HPDE6-E6E7 (cell line): ENCODE measurements around the gene BCL2L1.
A peak's percentile ranks its signal among the peaks of the same experiment; 100 is the strongest.

Source experiments
- DNase-seq: peaks from one replicate; pipeline ENCODE4 v3.0.0; 2011; ENCODE audit warnings: missing footprints; ENCODE audit errors: extremely low spot score

BCL2L1 gene

DNA sequence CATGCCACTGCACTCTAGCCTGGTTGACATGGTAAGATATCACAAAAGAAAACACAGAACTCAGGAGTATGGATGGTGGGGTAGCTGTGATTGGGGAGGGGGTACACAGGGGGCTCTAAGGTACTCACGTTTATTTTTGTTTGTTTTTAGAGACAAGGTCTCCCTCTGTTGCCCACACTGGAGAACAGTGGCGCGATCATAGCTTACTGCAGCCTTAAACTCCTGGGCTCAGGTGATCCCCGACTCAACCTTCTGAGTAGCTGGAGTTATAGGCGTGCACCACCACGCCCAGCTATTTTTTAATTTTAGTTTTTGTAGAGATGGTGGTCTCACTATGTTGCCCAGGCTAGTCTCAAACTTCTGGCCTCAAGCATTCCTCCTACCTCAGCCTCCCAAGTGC, 29.3 kb downstream of the BCL2L1 start:
- DNase-seq: no peak

DNA sequence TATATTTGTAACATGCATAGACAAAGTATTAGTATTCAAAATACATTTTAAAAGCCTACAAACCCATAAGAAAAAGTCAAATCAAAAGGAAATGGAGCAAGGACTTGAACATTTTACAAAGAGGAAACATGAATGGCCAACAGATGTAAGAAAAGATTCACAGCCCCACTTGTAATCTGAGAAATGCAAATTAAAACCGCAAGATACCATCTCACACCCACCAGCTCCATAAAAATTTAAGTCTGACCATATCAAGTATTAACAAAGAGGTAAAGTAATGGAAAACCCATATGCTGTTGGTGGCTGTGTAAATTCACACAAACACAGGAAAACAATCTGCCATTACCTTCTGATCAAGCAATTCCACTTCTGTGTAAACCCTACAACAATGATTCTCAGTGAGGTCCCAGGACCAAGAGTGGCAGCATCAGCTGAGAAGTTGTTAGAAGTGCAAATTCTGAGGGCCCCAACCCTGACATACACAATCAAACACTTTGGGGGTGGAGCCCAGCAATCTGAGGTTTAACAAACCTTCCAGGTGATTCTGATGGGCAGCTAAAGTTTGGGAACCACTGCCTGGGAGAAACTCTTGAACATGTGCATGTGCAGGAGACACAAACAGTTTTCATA, 30.9 kb downstream of the BCL2L1 start:
- DNase-seq: no peak

DNA sequence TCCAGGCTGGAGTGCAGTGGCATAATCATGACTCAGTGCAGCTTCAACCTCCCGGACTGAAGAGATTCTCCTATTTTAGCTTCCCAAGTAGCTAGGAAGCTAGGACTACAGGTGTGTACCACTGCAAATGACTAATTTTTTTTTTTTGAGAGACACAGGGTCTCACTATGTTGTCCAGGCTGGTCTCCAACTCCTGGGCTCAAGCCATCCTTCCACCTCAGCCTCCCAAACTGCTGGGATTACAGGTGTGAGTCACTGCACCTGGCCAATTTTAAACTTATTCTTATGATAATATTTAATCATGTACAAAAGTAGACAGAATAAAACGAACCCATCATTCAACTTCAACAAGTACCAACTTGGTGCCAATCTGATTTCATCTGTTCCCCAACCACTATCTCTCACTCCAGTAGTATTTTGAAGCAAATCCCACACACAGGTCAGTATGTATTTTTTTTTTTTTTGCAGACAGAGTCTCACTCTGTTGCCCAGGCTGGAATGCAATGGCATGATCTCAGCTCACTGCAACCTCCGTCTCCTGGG, 32.5 kb downstream of the BCL2L1 start:
- DNase-seq: no peak

DNA sequence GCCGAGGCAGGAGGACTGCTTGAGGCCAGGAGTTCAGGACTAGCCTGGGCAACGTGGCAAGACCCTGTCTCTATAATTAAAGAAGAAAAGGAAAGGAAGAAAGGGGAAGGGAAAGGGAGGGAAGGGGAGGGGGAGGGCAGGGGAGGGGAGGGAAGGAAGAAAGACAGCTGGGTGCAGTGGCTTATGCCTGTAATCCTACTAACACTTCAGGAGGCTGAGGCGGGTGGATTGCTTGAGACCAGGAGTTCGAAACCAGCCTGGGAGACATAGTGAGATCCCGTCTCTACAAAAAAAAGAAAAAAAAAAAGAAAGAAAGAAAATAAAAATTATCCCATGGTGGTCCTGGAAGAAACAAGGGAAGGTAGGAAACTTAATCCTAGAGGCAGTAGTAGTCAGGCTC, 33.5 kb downstream of the BCL2L1 start:
- no peak for DNase-seq

DNA sequence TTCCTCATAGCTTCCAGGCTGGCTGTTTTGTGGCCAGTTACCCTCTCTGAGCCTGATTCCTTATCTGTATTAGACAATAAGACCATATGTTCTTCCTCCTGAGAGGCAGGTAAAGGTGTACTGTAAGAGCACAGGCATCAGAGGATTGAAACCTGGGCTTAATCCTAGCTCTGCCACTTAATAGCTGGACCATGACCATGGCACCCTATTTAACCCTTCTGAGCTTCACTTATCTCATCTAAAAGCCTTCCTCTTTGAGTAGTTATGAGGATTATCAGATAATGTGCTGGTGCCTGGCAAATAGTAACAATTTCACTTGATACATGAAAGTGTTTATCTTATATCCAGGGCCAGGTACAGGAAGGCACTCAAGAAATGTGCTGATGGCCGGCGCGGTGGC, 34.9 kb downstream of the BCL2L1 start:
- no peak for DNase-seq

DNA sequence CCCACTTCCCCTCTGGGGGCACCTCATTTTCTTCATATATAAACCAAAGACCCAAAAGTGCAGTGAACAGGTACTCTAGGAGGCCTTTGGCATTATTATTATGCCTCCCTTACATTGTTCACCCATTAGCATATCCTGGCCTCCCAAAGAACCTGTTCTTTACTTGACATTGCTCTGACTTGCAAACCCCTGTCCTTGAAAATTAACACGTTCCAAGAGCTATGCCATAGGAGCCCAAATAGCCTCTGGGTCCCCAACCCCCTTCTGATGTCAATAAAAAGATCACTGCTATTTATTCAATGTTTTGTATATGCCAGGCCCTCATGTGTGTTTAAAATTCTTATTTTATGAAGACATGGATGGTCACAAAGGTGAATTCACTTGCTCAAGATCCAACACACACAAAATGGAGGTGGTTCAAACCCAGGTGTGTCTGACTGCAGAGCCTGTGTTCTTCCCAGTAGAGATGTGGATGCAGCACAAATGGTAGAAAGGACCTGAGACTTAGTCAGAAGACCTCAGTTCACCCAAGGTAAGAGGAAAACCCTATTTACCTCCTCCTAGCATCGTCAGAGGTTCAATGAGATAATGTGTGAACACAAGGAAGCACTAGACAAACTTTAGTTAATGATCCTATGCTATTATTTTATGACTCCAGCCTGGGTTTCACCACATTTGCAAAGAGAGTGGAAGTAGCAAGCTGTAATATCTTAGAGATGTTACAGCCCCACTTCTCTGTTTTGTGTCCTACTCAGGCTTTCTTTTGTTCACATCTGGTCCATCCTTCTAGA, 36.6 kb downstream of the BCL2L1 start:
- DNase-seq: no peak

DNA sequence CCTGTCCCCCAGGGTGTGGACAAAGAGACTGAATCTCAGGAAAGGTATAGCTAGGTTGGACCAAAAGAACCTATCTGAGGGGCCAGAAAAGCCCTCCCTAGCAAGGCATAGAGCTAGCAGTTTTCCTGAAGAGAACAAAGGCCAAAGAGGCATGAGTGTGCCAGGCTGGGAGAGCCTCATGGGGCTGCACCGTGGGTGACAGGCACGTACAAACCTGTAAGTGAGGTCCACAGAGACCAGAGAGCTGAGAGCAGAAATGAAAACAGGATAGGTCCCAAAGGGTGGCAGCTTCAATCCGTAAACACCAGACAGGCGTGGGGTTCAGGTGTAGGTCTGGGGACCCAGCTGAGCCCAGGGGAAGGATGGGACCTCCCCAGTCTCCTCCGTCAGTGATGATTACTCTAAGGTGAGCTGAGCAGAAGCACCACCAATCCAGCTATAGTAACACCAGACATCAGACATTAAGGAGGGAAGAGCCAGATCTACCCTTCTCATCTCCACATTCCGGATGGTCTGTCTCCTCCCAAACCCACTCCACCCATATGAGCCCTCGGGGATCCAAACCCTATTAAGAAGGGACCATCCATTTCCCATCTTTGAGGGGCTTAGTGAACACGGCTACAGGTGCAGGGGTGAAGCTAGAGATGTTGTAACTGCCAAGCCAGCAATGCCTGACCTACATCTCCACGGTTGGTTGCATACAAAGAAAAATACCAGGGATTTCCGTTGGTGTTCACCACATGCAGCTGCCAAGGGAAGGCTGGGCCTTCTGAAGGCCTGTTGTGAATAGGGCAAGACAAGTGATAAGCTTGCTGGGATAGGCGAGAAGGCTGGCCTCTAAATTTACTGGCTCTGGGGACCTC, 38.3 kb downstream of the BCL2L1 start:
- DNase-seq: no peak

DNA sequence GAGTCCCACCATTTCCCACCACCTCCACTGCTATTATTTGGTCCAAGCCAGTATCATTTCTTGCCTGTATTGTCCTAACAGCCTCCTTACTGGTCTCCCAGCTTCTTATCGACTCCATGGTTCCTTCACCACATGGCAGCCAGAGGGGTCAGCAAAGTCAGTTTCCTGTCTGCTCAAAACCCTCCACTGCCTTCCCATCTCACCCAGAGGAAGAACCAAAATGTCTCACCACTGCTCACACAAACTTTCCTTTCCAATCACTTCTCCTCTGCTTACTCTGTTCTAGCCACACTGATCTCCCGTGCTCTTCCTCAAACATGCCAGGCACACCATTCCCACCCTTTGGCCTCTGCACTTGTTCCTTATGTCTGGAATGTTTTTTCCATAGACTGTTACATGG, 39.7 kb downstream of the BCL2L1 start:
- no peak for DNase-seq

DNA sequence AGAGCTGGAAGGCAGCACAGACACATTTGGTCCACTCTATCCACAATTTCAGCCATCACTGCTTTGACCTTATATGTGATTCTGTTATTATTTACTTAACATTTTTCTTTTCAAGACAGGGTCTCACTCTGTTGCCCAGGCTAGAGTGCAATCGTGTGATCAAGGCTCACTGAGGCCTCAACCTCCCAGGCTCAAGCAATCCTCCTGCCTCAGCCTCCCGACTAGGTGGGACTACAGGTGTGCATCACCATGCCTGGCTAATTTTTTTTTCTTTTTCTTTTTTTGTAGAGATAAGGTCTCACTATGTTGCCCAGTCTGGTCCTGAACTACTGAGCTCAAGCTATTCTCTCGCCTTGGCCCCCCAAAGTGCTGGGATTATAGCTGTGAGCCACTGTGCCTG, 40.3 kb downstream of the BCL2L1 start:
- no peak for DNase-seq

DNA sequence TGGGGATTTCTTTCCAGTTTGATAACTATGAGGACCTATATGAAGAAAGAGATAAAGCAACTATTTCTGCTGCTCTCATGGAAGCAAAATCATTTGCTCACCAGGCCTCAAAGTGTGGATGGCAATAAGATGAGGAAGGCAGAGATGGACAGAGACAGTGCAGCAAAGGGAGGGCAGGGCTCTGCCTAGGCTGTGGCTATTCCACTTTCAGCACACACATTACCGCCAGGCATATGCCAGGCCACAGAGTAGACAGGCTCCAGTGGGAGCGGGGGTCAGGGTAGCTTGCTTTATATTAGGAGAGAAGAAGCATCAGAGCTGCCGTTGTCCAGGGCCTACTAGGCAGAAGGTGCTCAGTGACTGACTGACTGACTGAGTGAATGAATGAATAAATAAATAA, 40.9 kb downstream of the BCL2L1 start:
- no peak for DNase-seq

DNA sequence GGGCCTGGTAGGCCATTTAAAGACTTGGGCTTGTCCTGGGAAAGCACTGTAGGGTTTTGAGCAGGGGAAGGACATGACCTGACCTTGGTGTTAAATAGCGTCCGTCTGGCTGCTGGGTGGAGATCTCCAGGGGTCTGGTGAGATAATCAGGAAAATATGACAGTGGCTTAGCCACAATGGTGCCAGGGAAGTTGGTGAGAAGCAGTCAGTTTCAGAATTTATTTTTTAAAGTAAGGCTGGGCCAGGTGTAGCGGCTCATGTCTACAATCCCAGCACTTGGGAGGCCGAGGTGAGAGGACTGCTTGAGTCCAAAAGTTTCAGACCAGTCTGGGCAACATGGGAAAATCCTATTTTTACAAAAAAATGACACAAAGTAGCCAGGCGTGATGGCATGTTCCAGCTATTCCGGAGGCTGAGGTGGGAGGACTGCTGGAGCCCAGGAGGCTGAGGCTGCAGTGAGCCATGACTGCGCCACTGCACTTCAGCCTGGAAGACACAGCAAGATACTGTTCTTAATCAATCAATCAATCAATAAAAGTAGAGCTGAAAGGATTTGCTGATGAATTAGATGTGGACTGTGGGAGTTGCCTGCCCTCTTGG, 41.4 kb downstream of the BCL2L1 start:
- DNase-seq: no peak

DNA sequence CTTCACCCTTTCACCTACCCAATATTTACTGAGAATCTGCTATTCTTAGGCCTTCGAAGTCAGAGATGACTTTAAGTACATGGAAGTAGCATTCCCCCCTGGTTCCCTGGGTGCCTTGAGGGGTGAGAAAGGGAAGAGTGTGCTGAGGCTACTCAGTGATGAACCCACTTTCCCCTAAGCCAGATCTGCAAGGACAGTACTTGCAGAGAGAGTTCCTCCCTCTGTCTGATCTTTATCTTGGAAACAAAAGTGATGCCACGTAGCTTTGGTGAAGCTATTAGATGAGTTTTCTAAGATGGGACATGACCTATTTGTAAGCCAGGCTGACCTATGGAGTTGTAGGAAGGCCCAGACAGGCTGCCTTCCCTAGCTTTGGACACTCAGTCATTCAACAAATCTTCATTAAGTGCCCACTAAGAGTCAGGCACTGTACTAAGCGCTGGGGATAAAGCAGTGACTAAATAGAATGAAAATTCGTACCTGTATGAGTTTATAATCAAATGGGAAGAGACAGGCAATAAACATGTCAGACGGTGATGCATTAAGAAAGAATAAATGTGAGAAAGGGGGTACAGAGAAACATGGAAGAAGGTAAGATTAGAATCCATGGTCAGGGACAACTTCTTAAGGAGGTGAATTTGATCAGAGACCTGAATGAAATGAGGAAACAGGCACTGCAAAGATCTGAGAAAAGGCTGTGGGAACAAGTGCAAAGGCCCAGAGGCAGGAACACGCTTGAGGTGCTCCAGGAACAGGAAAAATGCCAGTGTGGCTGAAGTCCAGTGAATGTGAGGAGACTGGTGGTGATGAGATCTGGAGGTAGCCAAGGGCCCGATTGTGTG, 42.2 kb downstream of the BCL2L1 start:
- DNase-seq: no peak

DNA sequence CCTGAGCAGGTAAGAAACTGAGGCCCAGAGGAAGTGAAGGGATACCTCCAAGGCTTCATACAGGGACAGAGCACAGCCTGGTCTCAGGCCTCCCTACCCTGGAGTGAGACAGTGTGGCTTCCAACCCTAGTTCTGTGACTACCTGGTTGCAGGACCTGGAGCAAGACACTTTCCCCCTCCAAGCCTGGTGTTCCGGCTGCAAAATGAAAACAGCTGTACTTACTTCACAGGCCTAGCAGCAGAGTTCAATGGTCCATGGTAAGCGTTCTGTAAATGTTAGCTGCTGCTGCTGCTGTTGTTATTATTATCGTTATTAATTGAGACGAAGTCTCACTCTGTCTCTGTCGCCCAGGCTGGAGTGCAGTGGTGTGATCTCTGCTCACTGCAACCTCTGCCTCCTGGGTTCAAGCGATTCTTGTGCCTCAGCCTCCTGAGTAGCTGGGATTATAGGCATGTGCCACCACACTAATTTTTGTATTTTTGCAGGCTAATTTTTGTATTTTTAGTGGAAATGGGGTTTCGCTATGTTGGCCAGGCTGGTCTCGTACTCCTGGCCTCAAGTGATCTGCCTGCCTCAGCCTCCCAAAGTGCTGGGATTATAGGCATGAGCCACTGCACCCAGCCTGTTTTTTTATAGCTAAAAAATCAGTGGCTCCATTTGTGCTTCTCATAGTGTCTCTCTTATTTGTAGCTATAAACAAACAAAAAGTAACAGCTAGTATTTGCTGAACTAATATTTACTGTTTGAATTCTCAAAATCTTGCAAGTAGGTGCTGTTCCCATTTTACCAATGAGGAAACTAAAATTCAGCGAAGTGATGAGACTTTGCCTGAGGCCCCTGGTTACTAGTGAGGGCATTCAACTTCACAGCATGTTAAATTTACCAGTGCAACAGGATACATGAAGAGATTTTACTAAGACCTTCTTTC, 43.0 kb downstream of the BCL2L1 start:
- no peak for DNase-seq

DNA sequence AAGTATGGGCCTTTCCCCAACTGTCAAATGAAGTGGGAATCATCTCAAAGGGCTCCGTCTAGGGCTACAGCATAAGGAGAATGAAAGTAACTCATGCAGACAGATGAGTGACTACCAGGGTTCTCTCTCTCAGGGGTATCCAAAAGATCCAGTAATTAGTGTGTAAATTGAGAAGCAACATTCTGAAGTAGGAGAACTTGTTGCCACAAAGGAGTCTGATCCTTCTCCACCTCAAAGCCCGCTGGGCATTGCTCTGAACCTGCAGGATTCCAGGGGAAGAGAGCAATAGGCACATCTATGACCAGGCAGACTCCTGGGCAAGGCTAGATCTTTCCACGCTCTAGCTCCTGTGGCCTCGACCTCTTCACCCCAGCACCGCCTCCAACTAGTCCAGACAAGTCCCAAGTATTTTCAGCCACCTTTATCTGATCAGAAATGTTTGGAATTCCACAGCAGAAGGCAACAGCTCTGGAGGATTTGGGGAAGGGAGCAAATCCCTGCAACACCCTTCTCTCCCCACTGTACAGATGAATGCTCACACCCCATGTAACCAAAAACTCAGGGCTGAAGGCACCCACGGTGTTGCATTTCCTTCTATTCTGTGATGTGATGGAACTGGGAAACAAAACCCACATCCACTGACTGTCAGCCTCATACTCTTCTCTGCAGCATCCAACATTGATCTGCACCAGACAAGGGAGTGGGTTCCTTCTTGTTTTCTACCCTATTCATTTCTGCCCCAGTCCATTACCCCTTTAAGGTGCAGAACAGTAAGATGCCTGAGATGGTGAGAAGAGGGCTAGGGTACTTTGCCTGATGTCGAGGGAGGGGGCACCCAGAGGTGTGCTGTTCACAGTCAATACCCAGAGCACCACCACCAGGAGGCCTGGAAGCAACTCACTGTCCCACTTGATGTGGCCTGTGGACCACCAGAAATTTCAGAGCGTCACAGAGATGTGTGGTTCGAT, 44.0 kb downstream of the BCL2L1 start:
- DNase-seq: peak; percentile 76

DNA sequence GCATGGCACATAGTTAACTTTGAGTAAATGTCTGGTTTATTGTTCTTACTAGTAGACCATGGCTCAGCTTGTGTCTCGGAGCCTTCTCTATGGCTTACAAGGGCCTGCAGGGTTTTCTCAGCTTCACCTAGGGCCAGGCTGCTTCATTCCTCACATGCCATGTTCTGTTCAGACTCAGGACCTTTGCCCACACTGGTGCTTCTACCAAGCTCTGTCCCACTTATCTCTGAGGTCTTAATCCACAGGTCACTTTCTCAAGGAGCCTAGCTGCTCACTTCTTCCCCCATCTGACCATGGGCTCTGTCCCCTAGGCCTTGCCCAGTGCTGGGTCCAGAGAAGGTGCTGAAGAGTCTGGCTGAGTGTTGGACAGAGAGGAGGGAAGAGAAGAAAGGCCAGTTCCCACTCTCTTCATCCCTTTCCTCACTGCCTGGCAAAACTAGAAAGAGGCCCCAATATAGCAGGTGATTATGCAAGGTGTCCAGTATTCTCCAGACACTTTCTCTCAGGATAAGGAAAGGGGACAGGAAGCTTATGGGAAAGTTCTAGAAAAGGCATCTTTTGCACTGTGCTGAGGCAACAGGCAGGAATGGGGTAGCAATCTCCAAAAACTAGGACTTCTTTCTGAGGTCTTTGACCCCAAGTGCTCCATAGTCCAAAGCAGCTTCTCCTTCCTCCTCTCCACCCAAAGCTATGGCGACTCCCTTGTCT, 45.0 kb downstream of the BCL2L1 start:
- no peak for DNase-seq

DNA sequence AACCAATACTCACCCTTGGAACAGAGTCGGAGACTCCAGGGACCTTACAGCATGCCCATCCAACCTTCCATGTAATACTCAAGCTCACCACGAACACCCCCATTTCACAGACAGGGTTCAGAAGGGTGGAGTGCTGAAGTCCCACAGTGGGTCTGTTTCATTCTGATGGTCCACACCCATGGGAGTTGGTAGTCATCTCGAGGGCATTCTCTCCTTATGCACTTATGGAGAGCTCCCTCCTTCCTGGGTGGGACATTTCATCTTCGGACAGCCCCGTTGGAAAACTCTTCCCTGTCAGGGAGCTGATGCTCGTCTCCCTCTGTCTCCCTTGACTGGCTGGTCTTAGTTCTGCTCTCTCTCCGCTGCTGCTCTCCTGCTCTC, 46.1 kb downstream of the BCL2L1 start:
- no peak for DNase-seq

DNA sequence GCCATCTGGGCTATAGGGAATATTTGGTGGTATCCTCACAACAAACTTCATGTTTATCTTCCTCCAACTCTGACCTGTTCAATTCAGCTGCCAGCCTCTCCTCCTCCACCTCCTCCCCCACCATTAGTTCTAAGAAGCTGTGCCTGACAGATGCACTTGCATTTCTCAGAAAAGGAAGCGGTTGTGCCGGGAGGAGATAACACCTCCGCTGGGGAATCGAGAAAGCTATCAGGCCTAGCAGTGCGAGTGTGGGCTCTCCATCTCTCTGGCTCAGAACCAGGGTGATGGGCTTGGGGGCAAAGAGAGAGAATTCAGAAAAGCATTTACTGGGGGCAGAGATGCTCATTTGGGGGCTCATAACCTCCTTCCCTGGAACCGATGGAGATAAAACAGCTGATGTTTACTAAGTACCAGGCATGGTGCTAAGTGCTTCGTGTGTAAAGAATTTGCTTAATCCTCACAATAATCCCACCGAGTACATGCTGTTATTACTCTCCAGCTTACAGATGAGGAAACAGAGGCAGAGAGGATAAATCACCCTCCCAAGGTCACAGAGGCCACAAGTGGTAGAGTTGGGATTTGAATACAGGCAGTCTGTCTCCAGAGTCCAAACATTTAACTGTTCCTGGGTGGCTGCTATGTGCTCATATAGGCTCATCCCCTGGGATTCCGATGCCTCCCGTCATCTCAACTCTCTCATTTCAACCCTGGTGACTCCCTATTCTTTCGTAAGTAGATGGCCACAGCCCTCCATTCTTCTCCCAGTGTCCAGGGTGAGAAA, 46.6 kb downstream of the BCL2L1 start:
- no peak for DNase-seq
